Measurements from ENCODE around the gene HPS6.
"Not testable (repeated sequence)": the region's sequence is repeated elsewhere in the genome, so short reads cannot be mapped to it uniquely, and the experiment has no call there.

Gene HPS6

DNA sequence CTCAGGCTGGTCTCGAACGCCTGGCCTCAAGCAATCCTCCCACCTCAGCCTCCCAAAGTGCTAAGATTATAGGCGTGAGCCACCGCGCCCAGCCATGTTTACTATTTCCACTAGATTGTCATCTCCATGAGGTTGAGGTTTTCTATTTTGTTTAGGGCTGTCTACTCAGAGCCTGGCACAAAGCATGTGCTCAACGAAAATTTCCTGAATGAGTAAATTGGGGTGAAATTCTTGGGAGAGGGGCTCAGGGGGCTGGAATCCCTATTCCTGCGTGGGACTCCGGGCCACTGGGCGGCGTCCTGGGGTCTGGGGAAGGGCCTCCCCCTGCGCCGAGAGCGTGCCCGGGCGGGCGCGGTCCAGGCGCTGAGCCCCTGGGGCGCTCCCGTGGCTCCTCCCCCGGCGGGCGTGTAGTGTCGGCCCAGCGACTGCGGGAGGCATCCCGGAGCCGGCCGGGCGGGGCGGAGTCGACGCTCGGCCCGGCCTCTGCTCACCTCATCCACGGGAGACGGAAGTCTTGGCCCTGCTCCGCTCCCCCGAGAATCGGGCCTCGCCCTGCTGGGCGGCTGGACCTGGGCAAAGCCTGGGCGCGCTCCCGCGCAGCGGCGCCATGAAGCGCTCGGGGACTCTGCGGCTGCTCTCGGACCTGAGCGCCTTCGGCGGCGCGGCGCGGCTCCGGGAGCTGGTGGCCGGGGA is at the start of gene HPS6:
TSS of gene HPS6 (plus strand) at position 482 of the 693 bp plus-strand sequence. CDS start at position 608, 126 bp downstream.
- Histone ChIP-seq H3K9ac (ENCODE audit: low read length) (peak within 1 kb of the TSS; percentile 62), H3K36me3 (ENCODE audit: control insufficient read depth, low read depth, low read length) (no peaks in the 10 kb centered on the region), H3K9me3 (ENCODE audit: control insufficient read depth, low read depth, low read length) (no peaks in the 10 kb centered on the region), H3K4me1 (ENCODE audit: control insufficient read depth, low read depth, low read length) (no peaks in the 10 kb centered on the region), H3K27me3 (ENCODE audit: control insufficient read depth, insufficient read depth, low read length) (peaks cover 17% of the 10 kb centered on the region), H3K27ac (ENCODE audit: low read length) (no peak within 1 kb of the TSS), H3K4me3 (ENCODE audit: low read length) (peak within 1 kb of the TSS; percentile 78)

- H3K27ac ChIP-seq (ENCODE audit: low read length), result no peak overlapping the region
- H3K27me3 ChIP-seq (ENCODE audit: control insufficient read depth, insufficient read depth, low read length), result no peaks in the 10 kb centered on the region
- H3K4me1 ChIP-seq (ENCODE audit: control insufficient read depth, low read depth, low read length), result no peaks in the 10 kb centered on the region
- no peak overlapping the region for H3K4me3 ChIP-seq (ENCODE audit: low read length)
- H3K9me3 ChIP-seq (ENCODE audit: control insufficient read depth, low read depth, low read length), result no peaks in the 10 kb centered on the region
- no peak overlapping the region for H3K9ac ChIP-seq (ENCODE audit: low read length)
- peaks cover 4% of the 10 kb centered on the region for H3K36me3 ChIP-seq (ENCODE audit: control insufficient read depth, low read depth, low read length)
Observed at GRCh38 chr10:102016416-102016815, 48.7 kb upstream of the HPS6 start.

DNA sequence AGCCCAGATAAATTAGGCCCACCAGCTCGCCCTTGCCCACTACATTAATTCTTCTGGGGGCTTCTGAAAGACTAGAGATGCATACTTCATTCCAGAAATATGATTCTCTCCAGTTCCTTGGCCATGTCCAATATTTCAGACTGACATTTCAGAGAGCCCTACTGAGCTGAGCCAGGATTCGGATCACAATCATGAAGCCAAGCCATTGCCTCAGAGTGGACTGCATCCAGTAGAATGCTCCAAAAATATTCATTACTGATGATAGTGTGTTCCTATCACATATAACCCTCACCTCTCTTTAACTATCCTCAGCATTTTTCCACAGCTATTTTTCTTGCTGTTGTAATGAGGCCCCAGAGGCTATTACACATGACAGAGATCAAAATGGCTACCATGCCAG is 47.9 kb upstream of the HPS6 start:
- Histone ChIP-seq H3K9ac (ENCODE audit: low read length) (no peak overlapping the region), H3K9me3 (ENCODE audit: control insufficient read depth, low read depth, low read length) (no peaks in the 10 kb centered on the region), H3K4me1 (ENCODE audit: control insufficient read depth, low read depth, low read length) (no peaks in the 10 kb centered on the region), H3K27me3 (ENCODE audit: control insufficient read depth, insufficient read depth, low read length) (no peaks in the 10 kb centered on the region), H3K27ac (ENCODE audit: low read length) (no peak overlapping the region), H3K4me3 (ENCODE audit: low read length) (no peak overlapping the region), H3K36me3 (ENCODE audit: control insufficient read depth, low read depth, low read length) (peaks cover 7% of the 10 kb centered on the region)

DNA sequence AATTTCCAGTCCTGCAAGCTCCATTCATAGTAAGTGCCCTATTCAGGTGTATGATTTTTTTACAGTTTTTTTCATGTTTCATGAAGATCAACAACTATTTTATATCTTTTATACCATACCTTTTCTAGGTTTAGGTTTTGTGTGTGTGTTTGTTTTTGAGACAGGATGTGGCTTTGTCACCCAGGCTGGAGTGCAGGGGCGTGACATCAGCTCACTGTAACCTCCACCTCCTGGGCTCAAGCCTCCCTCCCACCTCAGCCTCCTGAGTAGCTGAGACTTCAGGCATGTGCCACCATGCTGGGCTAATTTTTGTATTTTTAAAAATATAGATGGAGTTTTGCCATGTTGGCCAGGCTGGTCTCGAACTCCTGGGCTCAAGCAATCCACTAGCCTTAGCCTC is 44.2 kb upstream of the HPS6 start:
- Histone ChIP-seq H3K27ac (ENCODE audit: low read length) (no peak overlapping the region), H3K36me3 (ENCODE audit: control insufficient read depth, low read depth, low read length) (peaks cover 15% of the 10 kb centered on the region), H3K9ac (ENCODE audit: low read length) (no peak overlapping the region), H3K4me3 (ENCODE audit: low read length) (no peak overlapping the region), H3K4me1 (ENCODE audit: control insufficient read depth, low read depth, low read length) (no peaks in the 10 kb centered on the region), H3K9me3 (ENCODE audit: control insufficient read depth, low read depth, low read length) (no peaks in the 10 kb centered on the region), H3K27me3 (ENCODE audit: control insufficient read depth, insufficient read depth, low read length) (no peaks in the 10 kb centered on the region)

DNA sequence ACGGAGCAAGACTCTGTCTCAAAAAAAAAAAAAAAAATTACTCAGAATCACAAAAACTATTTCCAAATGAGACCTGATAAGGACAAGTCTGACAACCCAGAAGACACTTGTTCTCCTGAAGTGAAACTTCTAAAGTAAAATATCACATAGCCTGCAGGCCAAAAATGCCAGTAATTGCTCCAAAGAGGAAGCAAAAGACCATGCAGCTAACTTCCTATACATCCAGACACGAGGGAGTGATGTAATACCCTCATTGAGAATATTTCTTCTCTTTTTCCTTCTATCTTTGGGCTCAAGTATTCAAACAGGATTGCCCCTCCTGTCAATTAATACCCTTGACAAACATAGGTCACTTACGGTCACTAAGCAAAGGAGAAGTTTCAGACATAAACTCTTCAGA is 40.4 kb upstream of the HPS6 start:
- H3K4me3 ChIP-seq (ENCODE audit: low read length), result no peak overlapping the region

DNA sequence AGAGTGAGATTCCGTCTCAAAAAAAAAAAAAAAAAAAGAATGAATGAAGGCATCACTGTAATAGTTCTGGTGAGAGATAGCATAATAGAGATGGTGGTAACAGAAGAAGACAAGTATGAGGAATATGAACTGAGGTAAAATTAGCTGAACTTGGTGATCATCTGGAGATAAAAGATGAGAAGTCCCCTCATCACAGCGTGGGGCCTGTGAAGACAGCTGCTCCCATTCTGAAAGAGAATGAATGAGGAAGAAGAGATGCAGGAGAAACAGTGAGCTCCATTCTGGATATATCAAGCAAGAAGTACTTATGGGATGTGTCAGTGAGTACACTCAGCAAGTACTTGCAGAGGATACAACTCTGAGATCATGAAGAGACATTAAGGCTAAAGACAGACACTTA is 37.9 kb upstream of the HPS6 start:
- H3K9me3 ChIP-seq (ENCODE audit: control insufficient read depth, low read depth, low read length), result no peaks in the 10 kb centered on the region
- H3K9ac ChIP-seq (ENCODE audit: low read length), result no peak overlapping the region
- peaks cover 24% of the 10 kb centered on the region for H3K36me3 ChIP-seq (ENCODE audit: control insufficient read depth, low read depth, low read length)
- H3K4me1 ChIP-seq (ENCODE audit: control insufficient read depth, low read depth, low read length), result no peaks in the 10 kb centered on the region
- no peak overlapping the region for H3K27ac ChIP-seq (ENCODE audit: low read length)
- H3K4me3 ChIP-seq (ENCODE audit: low read length), result no peak overlapping the region
- no peaks in the 10 kb centered on the region for H3K27me3 ChIP-seq (ENCODE audit: control insufficient read depth, insufficient read depth, low read length)

More for the DNA sequence above, 40.4 kb upstream of the HPS6 start:
- Histone ChIP-seq H3K9ac (ENCODE audit: low read length) (no peak overlapping the region), H3K27me3 (ENCODE audit: control insufficient read depth, insufficient read depth, low read length) (no peaks in the 10 kb centered on the region), H3K4me1 (ENCODE audit: control insufficient read depth, low read depth, low read length) (no peaks in the 10 kb centered on the region), H3K27ac (ENCODE audit: low read length) (no peak overlapping the region), H3K9me3 (ENCODE audit: control insufficient read depth, low read depth, low read length) (no peaks in the 10 kb centered on the region), H3K36me3 (ENCODE audit: control insufficient read depth, low read depth, low read length) (peaks cover 26% of the 10 kb centered on the region)

DNA sequence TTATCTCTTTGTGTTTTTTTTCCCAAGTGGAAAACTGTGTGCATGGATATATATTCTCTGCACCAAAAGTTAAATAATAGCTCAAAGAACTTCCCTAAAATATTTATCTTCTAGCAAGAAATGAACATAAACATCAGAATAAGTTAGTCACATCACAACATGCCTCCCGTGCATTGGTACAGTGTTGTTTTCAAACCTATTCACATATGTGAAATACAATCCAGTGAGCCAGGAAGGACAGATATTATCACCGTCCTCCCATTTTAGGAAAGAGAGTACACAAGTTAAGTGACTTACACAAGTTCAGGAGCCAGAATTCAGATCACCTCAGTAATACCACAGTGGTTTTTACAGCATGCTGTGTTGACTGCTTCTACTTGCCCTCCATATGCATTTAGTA is 31.4 kb upstream of the HPS6 start:
- peaks cover 9% of the 10 kb centered on the region for H3K36me3 ChIP-seq (ENCODE audit: control insufficient read depth, low read depth, low read length)
- H3K4me3 ChIP-seq (ENCODE audit: low read length), result no peak overlapping the region
- no peaks in the 10 kb centered on the region for H3K9me3 ChIP-seq (ENCODE audit: control insufficient read depth, low read depth, low read length)
- no peak overlapping the region for H3K27ac ChIP-seq (ENCODE audit: low read length)
- H3K27me3 ChIP-seq (ENCODE audit: control insufficient read depth, insufficient read depth, low read length), result no peaks in the 10 kb centered on the region
- no peaks in the 10 kb centered on the region for H3K4me1 ChIP-seq (ENCODE audit: control insufficient read depth, low read depth, low read length)
- no peak overlapping the region for H3K9ac ChIP-seq (ENCODE audit: low read length)

GRCh38 chr10:102035807-102036206 is 29.3 kb upstream of the HPS6 start:
- H3K4me1 ChIP-seq (ENCODE audit: control insufficient read depth, low read depth, low read length); H3K27ac ChIP-seq (ENCODE audit: low read length); H3K4me3 ChIP-seq (ENCODE audit: low read length); H3K9me3 ChIP-seq (ENCODE audit: control insufficient read depth, low read depth, low read length); H3K9ac ChIP-seq (ENCODE audit: low read length); H3K27me3 ChIP-seq (ENCODE audit: control insufficient read depth, insufficient read depth, low read length); H3K36me3 ChIP-seq (ENCODE audit: control insufficient read depth, low read depth, low read length): not testable (repeated sequence)

GRCh38 chr10:102038410-102038809 is 26.7 kb upstream of the HPS6 start:
- H3K9me3 ChIP-seq (ENCODE audit: control insufficient read depth, low read depth, low read length), result no peaks in the 10 kb centered on the region
- no peak overlapping the region for H3K4me3 ChIP-seq (ENCODE audit: low read length)
- no peak overlapping the region for H3K27ac ChIP-seq (ENCODE audit: low read length)
- H3K4me1 ChIP-seq (ENCODE audit: control insufficient read depth, low read depth, low read length), result no peaks in the 10 kb centered on the region
- H3K9ac ChIP-seq (ENCODE audit: low read length), result no peak overlapping the region
- no peaks in the 10 kb centered on the region for H3K27me3 ChIP-seq (ENCODE audit: control insufficient read depth, insufficient read depth, low read length)
- no peaks in the 10 kb centered on the region for H3K36me3 ChIP-seq (ENCODE audit: control insufficient read depth, low read depth, low read length)

DNA sequence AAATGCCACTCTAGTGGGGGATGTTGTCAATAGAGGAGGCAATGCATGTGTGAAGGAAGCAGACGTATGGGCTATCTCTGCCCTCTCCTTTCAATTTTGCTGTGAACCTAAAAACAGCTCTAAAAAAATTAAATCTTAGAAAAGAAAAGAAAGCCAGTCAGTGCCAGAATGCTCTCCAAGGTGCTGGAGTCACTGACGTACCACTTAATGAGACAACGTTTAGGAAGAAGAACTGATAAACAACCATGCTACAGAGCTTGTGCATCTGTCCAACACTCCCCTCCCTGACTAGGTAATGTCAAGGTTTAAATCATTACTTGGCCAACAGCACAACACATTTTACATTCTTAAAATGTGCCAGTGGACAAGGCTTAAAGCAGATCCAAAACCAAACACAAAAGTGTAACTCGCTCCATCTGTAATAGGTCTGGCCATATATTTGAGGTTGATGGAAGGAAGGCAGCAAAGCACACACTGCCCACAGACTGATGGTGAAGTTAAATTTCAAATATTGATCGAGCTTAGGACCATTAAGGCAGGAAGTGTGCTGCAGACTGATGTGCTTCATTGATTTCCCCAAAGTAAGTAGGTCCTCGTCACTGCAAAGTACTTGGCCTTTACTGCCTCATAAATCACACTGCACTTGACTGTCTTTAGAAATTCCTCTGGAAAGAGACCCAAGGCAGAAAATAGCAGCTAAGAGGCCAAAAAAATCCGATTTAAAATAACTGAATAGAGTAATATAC is 24.7 kb upstream of the HPS6 start:
- H3K27me3 ChIP-seq (ENCODE audit: control insufficient read depth, insufficient read depth, low read length), result no peaks in the 10 kb centered on the region
- H3K27ac ChIP-seq (ENCODE audit: low read length), result no peak overlapping the region
- H3K36me3 ChIP-seq (ENCODE audit: control insufficient read depth, low read depth, low read length), result no peaks in the 10 kb centered on the region
- no peaks in the 10 kb centered on the region for H3K4me1 ChIP-seq (ENCODE audit: control insufficient read depth, low read depth, low read length)
- no peak overlapping the region for H3K4me3 ChIP-seq (ENCODE audit: low read length)
- no peaks in the 10 kb centered on the region for H3K9me3 ChIP-seq (ENCODE audit: control insufficient read depth, low read depth, low read length)
- no peak overlapping the region for H3K9ac ChIP-seq (ENCODE audit: low read length)

GRCh38 chr10:102045292-102045691 is 19.9 kb upstream of the HPS6 start:
- H3K36me3 ChIP-seq (ENCODE audit: control insufficient read depth, low read depth, low read length), result no peaks in the 10 kb centered on the region
- H3K27me3 ChIP-seq (ENCODE audit: control insufficient read depth, insufficient read depth, low read length), result no peaks in the 10 kb centered on the region
- no peaks in the 10 kb centered on the region for H3K4me1 ChIP-seq (ENCODE audit: control insufficient read depth, low read depth, low read length)
- no peak overlapping the region for H3K27ac ChIP-seq (ENCODE audit: low read length)
- no peak overlapping the region for H3K4me3 ChIP-seq (ENCODE audit: low read length)
- H3K9me3 ChIP-seq (ENCODE audit: control insufficient read depth, low read depth, low read length), result no peaks in the 10 kb centered on the region
- no peak overlapping the region for H3K9ac ChIP-seq (ENCODE audit: low read length)

GRCh38 chr10:102046095-102046494 is 19.1 kb upstream of the HPS6 start:
- H3K36me3 ChIP-seq (ENCODE audit: control insufficient read depth, low read depth, low read length), result no peaks in the 10 kb centered on the region
- H3K4me3 ChIP-seq (ENCODE audit: low read length), result no peak overlapping the region
- H3K9me3 ChIP-seq (ENCODE audit: control insufficient read depth, low read depth, low read length), result no peaks in the 10 kb centered on the region
- no peaks in the 10 kb centered on the region for H3K4me1 ChIP-seq (ENCODE audit: control insufficient read depth, low read depth, low read length)
- H3K9ac ChIP-seq (ENCODE audit: low read length), result no peak overlapping the region
- H3K27me3 ChIP-seq (ENCODE audit: control insufficient read depth, insufficient read depth, low read length), result no peaks in the 10 kb centered on the region
- no peak overlapping the region for H3K27ac ChIP-seq (ENCODE audit: low read length)

Data from iPS-18a (cell line).